Vagina (tissue), 2 donors: ENCODE data around the gene PCDHGC5.

Experiments
- POLR2A ChIP-seq, 2 donors: fragments of 450-650 bp; IDR thresholded peaks; one replicate each; pipeline ENCODE4 v1.6.1; 2017; ENCODE audit warnings: antibody characterized with exemption in 2 of 2, mild to moderate bottlenecking in 2 of 2, moderate library complexity in 2 of 2
- POLR2AphosphoS5 ChIP-seq, 2 donors: sonication (generic); formaldehyde crosslinking; IDR thresholded peaks; one replicate each; pipeline ENCODE4 v1.9.0; 2017; ENCODE audit warnings: antibody characterized with exemption in 2 of 2, mild to moderate bottlenecking in 2 of 2, low read depth in 1 of 2; ENCODE audit not compliant: insufficient read depth in 1 of 2

- no peak for TF ChIP-seq POLR2A (IDR thresholded peaks at IDR 0.05)
- no peak for TF ChIP-seq POLR2AphosphoS5 (IDR thresholded peaks at IDR 0.05; ENCODE audit: insufficient read depth in 1 of 2, low read depth in 1 of 2)
Observed at GRCh38 chr5:141508440-141508797, 19.5 kb downstream of the PCDHGC5 start.
